Activated CD8-positive, alpha-beta T cell treated with anti-CD3 and anti-CD28 coated beads for 36 hours (primary cell): Measurements from ENCODE around the gene SMIM41. TPM values are rescaled to one million over a fixed set of nuclear protein-coding genes. Genes with fewer than 3 reads are reported as not detected.
A peak's percentile ranks its signal among the peaks of the same experiment; 100 is the strongest.

Experiments used
- ATAC-seq: fragments of 200-7000 bp; cut with Tn5 transposase; one replicate; pipeline ENCODE4 v1.10.0; 2021; ENCODE audit warnings: mild to moderate bottlenecking, moderate library complexity
- CTCF ChIA-PET: fragments of 350-600 bp; sonication (Branson Sonifier 250); formaldehyde crosslinking; loops from one replicate; lab custom pipeline; 2021; ENCODE audit warnings: antibody characterized with exemption; lab: Charles Lee
- POLR2A ChIA-PET: fragments of 350-600 bp; sonication (Branson Sonifier 250); formaldehyde crosslinking; loops from one replicate; lab custom pipeline; 2021; ENCODE audit warnings: antibody characterized with exemption; lab: Charles Lee
- DNase-seq: peaks from one replicate; pipeline ENCODE4 v3.0.0-alpha.2; 2020
- H3K27ac Mint-ChIP-seq: one replicate; pipeline ENCODE4 v1.8.0; 2021; ENCODE audit warnings: mild to moderate bottlenecking, mixed read lengths
- H3K27me3 Mint-ChIP-seq: one replicate; pipeline ENCODE4 v1.8.0; 2021; ENCODE audit warnings: mixed read lengths
- H3K36me3 Mint-ChIP-seq: one replicate; pipeline ENCODE4 v1.8.0; 2021; ENCODE audit warnings: low read depth, mixed read lengths
- H3K4me1 Mint-ChIP-seq: one replicate; pipeline ENCODE4 v1.8.0; 2021; ENCODE audit warnings: low read depth, mixed read lengths
- H3K4me3 Mint-ChIP-seq: one replicate; pipeline ENCODE4 v1.8.0; 2021; ENCODE audit warnings: mild to moderate bottlenecking, moderate library complexity, mixed read lengths
- H3K9me3 Mint-ChIP-seq: one replicate; pipeline ENCODE4 v1.8.0; 2021; ENCODE audit warnings: mixed read lengths
- intact Hi-C: fragments of 100-400 bp; cut with micrococcal nuclease; formaldehyde crosslinking; loops from one replicate; pipeline ENCODE4 v1.10.0; 2022
- total RNA-seq, 2 experiments: library from RNA; stranded (reverse); gene quantifications; one replicate each; pipeline ENCODE4 v1.2.3, GENCODE V29; 2021
- TF ChIP-seq, protein P1 (sequence below): fragments of 200-600 bp; IDR thresholded peaks from one replicate; pipeline ENCODE4 v1.8.0; 2022; ENCODE audit warnings: antibody characterized with exemption, mild to moderate bottlenecking

Gene SMIM41
- total RNA-seq, 2 experiments from 2014 or later: not detected

DNA sequence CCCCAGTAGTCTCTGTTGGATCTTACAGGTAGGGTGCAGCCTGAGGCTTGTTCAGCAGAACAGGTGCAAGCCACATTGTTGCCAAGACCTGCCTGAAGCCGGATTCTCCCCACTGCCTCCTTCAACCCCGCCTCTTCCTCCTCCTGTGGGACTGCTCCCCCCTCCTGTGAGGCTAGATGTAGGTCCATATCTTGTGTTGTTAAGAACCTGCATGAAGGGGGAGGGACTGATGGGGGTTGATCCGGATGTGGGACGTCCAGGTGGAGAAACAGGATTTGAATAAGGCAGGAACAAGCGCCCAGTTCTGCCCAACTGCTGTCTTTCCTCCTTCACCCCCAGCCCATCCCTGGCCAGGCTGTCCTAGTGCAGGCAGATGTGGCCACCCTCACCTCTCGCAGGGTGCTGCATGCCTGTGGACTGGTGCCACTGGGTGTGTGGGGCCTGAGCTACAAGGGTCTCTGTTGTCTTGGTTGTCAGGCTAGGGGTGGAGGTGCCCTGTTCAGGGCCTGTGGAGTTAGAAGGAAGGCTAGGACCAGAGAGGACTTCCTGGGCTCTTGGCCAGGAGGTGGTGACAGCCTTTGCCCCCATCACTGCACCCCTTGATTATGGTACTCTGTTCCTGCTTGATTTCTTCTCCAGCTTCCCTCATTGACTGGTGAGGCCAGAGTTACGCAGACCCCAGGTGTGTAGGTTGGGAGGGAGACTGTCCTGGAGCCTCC is 26.9 kb upstream of the SMIM41 start:
- DNase-seq (peak; percentile 36), ATAC-seq (no peak)
- POLR2A ChIA-PET: interaction anchor here (1.6 to 3.2 kb wide), 3 partner anchors 8 to 27 kb away, joined by 6 to 16 read pairs (median 15); no protein-coding TSS in a partner anchor
- CTCF ChIA-PET: interaction anchor here (0.9 to 27.5 kb wide), 3 partner anchors 13 to 30 kb away, joined by 3 to 602 read pairs (median 14); no protein-coding TSS in a partner anchor
- Mint-ChIP-seq H3K4me1 (peaks cover 33% of the 10 kb centered on the region), H3K9me3 (no peaks in the 10 kb centered on the region), H3K36me3 (peaks cover 49% of the 10 kb centered on the region), H3K4me3 (peak overlapping the region; percentile 95), H3K27me3 (no peaks in the 10 kb centered on the region), H3K27ac (peak overlapping the region; percentile 93)
- TF ChIP-seq, protein P1, sequence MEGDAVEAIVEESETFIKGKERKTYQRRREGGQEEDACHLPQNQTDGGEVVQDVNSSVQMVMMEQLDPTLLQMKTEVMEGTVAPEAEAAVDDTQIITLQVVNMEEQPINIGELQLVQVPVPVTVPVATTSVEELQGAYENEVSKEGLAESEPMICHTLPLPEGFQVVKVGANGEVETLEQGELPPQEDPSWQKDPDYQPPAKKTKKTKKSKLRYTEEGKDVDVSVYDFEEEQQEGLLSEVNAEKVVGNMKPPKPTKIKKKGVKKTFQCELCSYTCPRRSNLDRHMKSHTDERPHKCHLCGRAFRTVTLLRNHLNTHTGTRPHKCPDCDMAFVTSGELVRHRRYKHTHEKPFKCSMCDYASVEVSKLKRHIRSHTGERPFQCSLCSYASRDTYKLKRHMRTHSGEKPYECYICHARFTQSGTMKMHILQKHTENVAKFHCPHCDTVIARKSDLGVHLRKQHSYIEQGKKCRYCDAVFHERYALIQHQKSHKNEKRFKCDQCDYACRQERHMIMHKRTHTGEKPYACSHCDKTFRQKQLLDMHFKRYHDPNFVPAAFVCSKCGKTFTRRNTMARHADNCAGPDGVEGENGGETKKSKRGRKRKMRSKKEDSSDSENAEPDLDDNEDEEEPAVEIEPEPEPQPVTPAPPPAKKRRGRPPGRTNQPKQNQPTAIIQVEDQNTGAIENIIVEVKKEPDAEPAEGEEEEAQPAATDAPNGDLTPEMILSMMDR: no peak
- intact Hi-C loops: no loop called here

DNA sequence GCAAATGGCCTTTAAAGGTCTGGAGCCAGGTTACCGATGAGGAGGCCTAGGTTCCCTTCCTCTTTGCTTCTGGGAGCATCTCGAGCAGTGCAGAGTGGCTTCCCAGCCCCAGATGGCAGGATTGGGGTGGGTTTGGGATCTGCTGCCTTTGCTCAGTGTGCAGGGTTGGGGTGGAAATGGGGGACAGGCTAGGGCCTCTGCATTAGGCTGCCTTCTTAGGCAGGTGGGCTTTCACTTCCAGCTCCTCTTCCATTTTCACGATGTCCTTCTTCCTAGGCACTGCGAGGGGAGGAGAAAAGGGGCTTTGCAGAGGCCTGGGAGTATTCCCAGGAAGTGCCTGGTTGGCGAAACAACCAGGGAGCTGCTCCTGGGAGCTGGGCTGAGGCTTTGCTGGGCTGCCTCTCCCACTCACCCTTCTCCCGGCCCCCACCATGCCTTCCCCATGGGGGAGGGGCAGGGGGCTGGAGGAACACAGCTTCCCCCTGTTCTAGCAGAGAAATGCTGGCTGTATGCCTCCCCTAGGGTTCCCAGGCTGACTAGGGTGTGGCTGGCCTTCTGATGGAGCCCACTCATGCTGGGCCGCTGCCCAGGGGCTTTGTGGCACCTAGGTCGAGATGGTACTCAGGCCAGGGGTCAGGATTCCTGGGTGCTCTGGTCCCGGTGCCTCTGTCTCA is 25.8 kb upstream of the SMIM41 start:
- peaks cover 33% of the 10 kb centered on the region for H3K4me1 Mint-ChIP-seq
- peak overlapping the region; percentile 95 for H3K4me3 Mint-ChIP-seq
- TF ChIP-seq, protein P1: no peak
- CTCF ChIA-PET: interaction anchor here (0.9 to 27.5 kb wide), 3 partner anchors 16 to 29 kb away, joined by 3 to 602 read pairs (median 5); partner anchors contain the start of gene ATG101
- H3K36me3 Mint-ChIP-seq: peaks cover 57% of the 10 kb centered on the region
- H3K9me3 Mint-ChIP-seq: no peaks in the 10 kb centered on the region
- H3K27me3 Mint-ChIP-seq: no peaks in the 10 kb centered on the region
- POLR2A ChIA-PET: interaction anchor here (1.0 to 2.5 kb wide), 4 partner anchors 14 to 30 kb away, joined by 3 to 15 read pairs (median 5); partner anchors contain the start of gene ATG101
- intact Hi-C loops: no loop called here
- DNase-seq: no peak
- peak overlapping the region; percentile 30 for H3K27ac Mint-ChIP-seq
- ATAC-seq: no peak

DNA sequence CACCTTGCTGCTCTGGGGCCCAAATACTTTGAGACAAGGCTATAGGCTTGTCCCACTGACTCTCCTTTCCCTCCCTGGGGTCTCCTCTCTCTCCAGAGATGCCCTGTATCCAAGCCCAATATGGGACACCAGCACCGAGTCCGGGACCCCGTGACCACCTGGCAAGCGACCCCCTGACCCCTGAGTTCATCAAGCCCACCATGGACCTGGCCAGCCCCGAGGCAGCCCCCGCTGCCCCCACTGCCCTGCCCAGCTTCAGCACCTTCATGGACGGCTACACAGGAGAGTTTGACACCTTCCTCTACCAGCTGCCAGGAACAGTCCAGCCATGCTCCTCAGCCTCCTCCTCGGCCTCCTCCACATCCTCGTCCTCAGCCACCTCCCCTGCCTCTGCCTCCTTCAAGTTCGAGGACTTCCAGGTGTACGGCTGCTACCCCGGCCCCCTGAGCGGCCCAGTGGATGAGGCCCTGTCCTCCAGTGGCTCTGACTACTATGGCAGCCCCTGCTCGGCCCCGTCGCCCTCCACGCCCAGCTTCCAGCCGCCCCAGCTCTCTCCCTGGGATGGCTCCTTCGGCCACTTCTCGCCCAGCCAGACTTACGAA is 25.2 kb upstream of the SMIM41 start:
- H3K4me3 Mint-ChIP-seq: peak overlapping the region; percentile 95
- H3K4me1 Mint-ChIP-seq: peaks cover 30% of the 10 kb centered on the region
- H3K36me3 Mint-ChIP-seq: peaks cover 61% of the 10 kb centered on the region
- TF ChIP-seq, protein P1: no peak
- no peak overlapping the region for H3K27ac Mint-ChIP-seq
- no peak for DNase-seq
- ChIA-PET POLR2A (interaction anchor here (0.8 to 1.5 kb wide), 4 partner anchors 9 to 31 kb away, joined by 3 to 6 read pairs (median 4); partner anchors contain the start of gene ATG101), CTCF (interaction anchor here (1.7 to 27.5 kb wide), 2 partner anchors 15 to 29 kb away, joined by 5 to 602 read pairs; partner anchors contain the start of gene ATG101)
- ATAC-seq: no peak
- no peaks in the 10 kb centered on the region for H3K27me3 Mint-ChIP-seq
- no peaks in the 10 kb centered on the region for H3K9me3 Mint-ChIP-seq
- intact Hi-C loops: no loop called here

DNA sequence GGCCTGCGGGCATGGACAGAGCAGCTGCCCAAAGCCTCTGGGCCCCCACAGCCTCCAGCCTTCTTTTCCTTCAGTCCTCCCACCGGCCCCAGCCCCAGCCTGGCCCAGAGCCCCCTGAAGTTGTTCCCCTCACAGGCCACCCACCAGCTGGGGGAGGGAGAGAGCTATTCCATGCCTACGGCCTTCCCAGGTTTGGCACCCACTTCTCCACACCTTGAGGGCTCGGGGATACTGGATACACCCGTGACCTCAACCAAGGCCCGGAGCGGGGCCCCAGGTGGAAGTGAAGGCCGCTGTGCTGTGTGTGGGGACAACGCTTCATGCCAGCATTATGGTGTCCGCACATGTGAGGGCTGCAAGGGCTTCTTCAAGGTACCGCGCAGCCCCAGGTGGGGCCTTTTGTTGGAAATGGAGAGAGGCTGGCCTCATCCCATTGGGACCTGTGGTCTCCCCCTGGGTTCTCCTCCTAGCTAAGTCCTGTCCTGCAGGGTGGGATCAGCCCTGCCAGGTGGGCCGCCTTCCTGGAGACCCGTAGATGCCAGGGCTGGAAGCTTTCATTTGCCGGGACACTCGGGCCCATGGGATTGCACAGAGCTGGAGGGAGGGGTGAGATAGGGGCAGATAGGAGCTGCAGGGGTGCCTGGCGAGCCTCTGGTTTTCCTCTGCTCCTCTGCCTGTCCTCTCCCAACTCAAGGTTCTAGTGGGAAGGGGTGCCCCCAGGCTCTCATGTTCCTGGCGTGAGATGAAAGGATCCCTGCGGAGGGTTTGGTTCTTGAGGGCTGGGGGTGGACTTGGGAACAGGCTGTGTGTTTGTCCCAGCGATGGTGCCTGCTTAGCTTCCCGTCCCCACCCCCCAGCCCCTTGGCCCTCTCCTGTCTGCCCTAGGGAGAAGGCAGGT is 24.4 kb upstream of the SMIM41 start:
- intact Hi-C loops: no loop called here
- ChIA-PET POLR2A (interaction anchor here (0.8 to 1.5 kb wide), 2 partner anchors 10 to 22 kb away, joined by 3 to 6 read pairs; no protein-coding TSS in a partner anchor), CTCF (interaction anchor here (1.7 to 27.5 kb wide), 2 partner anchors 14 to 29 kb away, joined by 5 to 602 read pairs; partner anchors contain the start of gene ATG101)
- H3K4me1 Mint-ChIP-seq: peaks cover 23% of the 10 kb centered on the region
- no peaks in the 10 kb centered on the region for H3K9me3 Mint-ChIP-seq
- H3K27me3 Mint-ChIP-seq: no peaks in the 10 kb centered on the region
- no peak for DNase-seq
- peaks cover 63% of the 10 kb centered on the region for H3K36me3 Mint-ChIP-seq
- no peak overlapping the region for H3K4me3 Mint-ChIP-seq
- no peak for ATAC-seq
- no peak overlapping the region for H3K27ac Mint-ChIP-seq
- TF ChIP-seq, protein P1: no peak
